ENCODE measurements around the gene IFNA8.

DNA sequence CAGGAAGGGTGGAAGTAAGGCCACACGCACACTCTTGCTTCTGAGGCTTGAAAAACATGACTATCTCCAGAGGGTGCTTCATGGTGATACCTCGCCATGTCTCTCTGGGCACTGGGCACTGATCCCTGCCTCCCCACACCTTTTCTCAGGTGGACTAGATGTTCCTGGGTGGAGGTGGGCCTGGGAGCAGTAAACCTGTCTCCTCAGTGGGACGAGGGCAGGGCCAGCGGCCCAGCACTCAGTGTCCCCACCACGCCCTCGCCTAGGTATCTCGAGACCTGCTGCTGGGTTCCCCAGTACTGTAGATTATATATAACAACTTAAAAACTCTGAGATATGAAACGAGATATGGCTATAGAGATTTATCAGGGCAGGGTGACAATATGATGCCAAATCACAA lies 46.6 kb upstream of the IFNA8 start:
- TF ChIP-seq EZH2 (IDR thresholded peaks at IDR 0.05; ENCODE audit: borderline replicate concordance, low read depth, low read length, severe bottlenecking), result no peak
- TF ChIP-seq, protein P1, sequence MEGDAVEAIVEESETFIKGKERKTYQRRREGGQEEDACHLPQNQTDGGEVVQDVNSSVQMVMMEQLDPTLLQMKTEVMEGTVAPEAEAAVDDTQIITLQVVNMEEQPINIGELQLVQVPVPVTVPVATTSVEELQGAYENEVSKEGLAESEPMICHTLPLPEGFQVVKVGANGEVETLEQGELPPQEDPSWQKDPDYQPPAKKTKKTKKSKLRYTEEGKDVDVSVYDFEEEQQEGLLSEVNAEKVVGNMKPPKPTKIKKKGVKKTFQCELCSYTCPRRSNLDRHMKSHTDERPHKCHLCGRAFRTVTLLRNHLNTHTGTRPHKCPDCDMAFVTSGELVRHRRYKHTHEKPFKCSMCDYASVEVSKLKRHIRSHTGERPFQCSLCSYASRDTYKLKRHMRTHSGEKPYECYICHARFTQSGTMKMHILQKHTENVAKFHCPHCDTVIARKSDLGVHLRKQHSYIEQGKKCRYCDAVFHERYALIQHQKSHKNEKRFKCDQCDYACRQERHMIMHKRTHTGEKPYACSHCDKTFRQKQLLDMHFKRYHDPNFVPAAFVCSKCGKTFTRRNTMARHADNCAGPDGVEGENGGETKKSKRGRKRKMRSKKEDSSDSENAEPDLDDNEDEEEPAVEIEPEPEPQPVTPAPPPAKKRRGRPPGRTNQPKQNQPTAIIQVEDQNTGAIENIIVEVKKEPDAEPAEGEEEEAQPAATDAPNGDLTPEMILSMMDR (IDR thresholded peaks at IDR 0.05; ENCODE audit: borderline replicate concordance, extremely low read depth, low read length, poor library complexity, severe bottlenecking), result no peak

All from DND-41 (cell line).